H1 (cell line): ENCODE measurements around the gene AQP4. TPM values are rescaled to one million over a fixed set of nuclear protein-coding genes. Genes with fewer than 3 reads are reported as not detected.

Source experiments
- CTCF ChIA-PET: fragments of 300-600 bp; sonication (Branson Sonifier 250); formaldehyde crosslinking; loops from one replicate; lab custom pipeline; 2021; ENCODE audit not compliant: partially characterized antibody; lab: Charles Lee
- POLR2A ChIA-PET: fragments of 300-600 bp; sonication (Branson Sonifier 250); formaldehyde crosslinking; loops from one replicate; lab custom pipeline; 2021; ENCODE audit warnings: inconsistent platforms; ENCODE audit not compliant: partially characterized antibody; lab: Charles Lee
- DNase-seq, 2 experiments: peaks; one replicate each; pipeline versions ENCODE4 v3.0.0 to v3.0.0-alpha.2; 2010 to 2022; ENCODE audit warnings: low spot score in 2 of 2, low read depth in 1 of 2, mixed read lengths in 1 of 2
- FAIRE-seq: peaks from 2 replicates; lab custom pipeline; 2011; peaks lifted over from hg19 to GRCh38; lab: Jason Lieb, UNC
- H2AFZ ChIP-seq: 2 replicates; pipeline ENCODE4 v1.8.1; 2012; ENCODE audit warnings: low read length, inconsistent platforms
- H2AK5ac ChIP-seq: 2 replicates; pipeline ENCODE4 v1.6.1; 2013; ENCODE audit warnings: low read depth, low read length
- H2BK120ac ChIP-seq: replicated peaks from 2 replicates; pipeline ENCODE3; 2013; ENCODE audit warnings: low read depth, low read length, inconsistent platforms
- H2BK12ac ChIP-seq: 2 replicates; pipeline ENCODE4 v1.6.1; 2013; ENCODE audit warnings: low read depth, low read length
- H2BK15ac ChIP-seq: 2 replicates; pipeline ENCODE4 v1.6.1; 2013; ENCODE audit warnings: low read length
- H2BK20ac ChIP-seq: 2 replicates; pipeline ENCODE4 v1.6.1; 2013; ENCODE audit warnings: low read length
- H2BK5ac ChIP-seq: 2 replicates; pipeline ENCODE4 v1.6.1; 2013; ENCODE audit warnings: low read depth, low read length
- H3K14ac ChIP-seq: 2 replicates; pipeline ENCODE4 v1.6.1; 2013; ENCODE audit warnings: inconsistent platforms; ENCODE audit not compliant: insufficient read length
- H3K18ac ChIP-seq: 2 replicates; pipeline ENCODE4 v1.6.1; 2013; ENCODE audit warnings: low read length; ENCODE audit errors: extremely low read depth
- H3K23ac ChIP-seq: 2 replicates; pipeline ENCODE4 v1.6.1; 2013; ENCODE audit warnings: inconsistent platforms; ENCODE audit not compliant: insufficient read length
- H3K23me2 ChIP-seq: 2 replicates; pipeline ENCODE4 v1.6.1; 2013; ENCODE audit warnings: low read depth, low read length
- H3K27ac ChIP-seq: 2 replicates; pipeline ENCODE4 v1.6.1; 2011; ENCODE audit warnings: low read depth, low read length, inconsistent platforms
- H3K27me3 ChIP-seq, 4 experiments: replicated peaks in 1 of 4; 1 replicate in 1 of 4; 2 replicates in 3 of 4; pipeline versions ENCODE4 v1.6.1 to v1.8.1; 2011 to 2013; ENCODE audit warnings: low read length in 3 of 4, mild to moderate bottlenecking in 3 of 4, inconsistent platforms in 2 of 4, mixed read lengths in 2 of 4, moderate library complexity in 1 of 4; ENCODE audit not compliant: control insufficient read depth in 3 of 4, insufficient read depth in 3 of 4; ENCODE audit errors: extremely low read depth in 1 of 4
- H3K36me3 ChIP-seq, 4 experiments: 2 replicates each; pipeline versions ENCODE4 v1.6.1 to v1.8.1; 2011 to 2013; ENCODE audit warnings: mild to moderate bottlenecking in 4 of 4, low read length in 3 of 4, moderate library complexity in 2 of 4, control low read depth in 1 of 4, inconsistent platforms in 1 of 4; ENCODE audit not compliant: insufficient read depth in 4 of 4, control insufficient read depth in 2 of 4
- H3K4ac ChIP-seq: replicated peaks from 2 replicates; pipeline ENCODE3; 2013; ENCODE audit warnings: low read length, low read depth, mixed read lengths, inconsistent platforms; ENCODE audit not compliant: insufficient read length
- H3K4me1 ChIP-seq, 4 experiments: replicated peaks in 1 of 4; 1 replicate in 1 of 4; 2 replicates in 3 of 4; pipeline versions ENCODE4 v1.6.1 to v1.8.1; 2011 to 2013; ENCODE audit warnings: low read length in 3 of 4, inconsistent platforms in 2 of 4, mixed read lengths in 1 of 4; ENCODE audit not compliant: insufficient read depth in 4 of 4, control insufficient read depth in 3 of 4
- H3K4me2 ChIP-seq, 2 experiments: 2 replicates each; pipeline versions ENCODE4 v1.6.1 to v1.8.1; 2011 to 2013; ENCODE audit warnings: low read depth in 2 of 2, low read length in 2 of 2, control low read depth in 1 of 2, inconsistent platforms in 1 of 2, mild to moderate bottlenecking in 1 of 2; ENCODE audit not compliant: insufficient read depth in 1 of 2
- H3K4me3 ChIP-seq, 4 experiments: fragments of 200-600, 300-600 bp in 1 of 4; sonication (generic), shearing (Covaris generic), sonication (Bioruptor Twin) in 1 of 4; 2 replicates each; pipeline versions ENCODE4 v1.5.1 to v1.8.1; 2011 to 2016; ENCODE audit warnings: low read length in 4 of 4, low read depth in 3 of 4, control low read depth in 2 of 4, inconsistent platforms in 2 of 4, mild to moderate bottlenecking in 2 of 4, mixed read lengths in 1 of 4, moderate library complexity in 1 of 4; ENCODE audit not compliant: insufficient read depth in 2 of 4; ENCODE audit errors: extremely low read depth in 1 of 4
- H3K56ac ChIP-seq: replicated peaks from 2 replicates; pipeline ENCODE3; 2013; ENCODE audit warnings: low read depth, mild to moderate bottlenecking, mixed read lengths, low read length, inconsistent platforms; ENCODE audit not compliant: insufficient read length
- H3K79me1 ChIP-seq: 2 replicates; pipeline ENCODE4 v1.6.1; 2013; ENCODE audit warnings: low read depth, low read length, control low read depth
- H3K79me2 ChIP-seq, 2 experiments: 2 replicates each; pipeline versions ENCODE4 v1.6.1 to v1.8.1; 2012 to 2013; ENCODE audit warnings: low read length in 2 of 2, mild to moderate bottlenecking in 2 of 2, inconsistent platforms in 1 of 2; ENCODE audit not compliant: insufficient read depth in 2 of 2, control insufficient read depth in 1 of 2
- H3K9ac ChIP-seq, 4 experiments: replicated peaks in 1 of 4; 1 replicate in 1 of 4; 2 replicates in 3 of 4; pipeline versions ENCODE4 v1.6.1 to v1.8.1; 2011 to 2013; ENCODE audit warnings: low read depth in 3 of 4, low read length in 3 of 4, control low read depth in 2 of 4, mild to moderate bottlenecking in 2 of 4, moderate library complexity in 2 of 4, inconsistent platforms in 1 of 4; ENCODE audit errors: extremely low read depth in 1 of 4
- H3K9me3 ChIP-seq, 2 experiments: 2 replicates each; pipeline versions ENCODE4 v1.6.1 to v1.8.1; 2012 to 2013; ENCODE audit warnings: mild to moderate bottlenecking in 2 of 2, moderate library complexity in 2 of 2, control low read depth in 1 of 2, inconsistent platforms in 1 of 2, low read depth in 1 of 2, low read length in 1 of 2, mixed read lengths in 1 of 2; ENCODE audit not compliant: insufficient read depth in 2 of 2
- H4K20me1 ChIP-seq, 2 experiments: replicated peaks in 1 of 2; 2 replicates each; pipeline versions ENCODE3 to v1.8.1; 2011 to 2013; ENCODE audit warnings: inconsistent platforms in 2 of 2, low read length in 2 of 2, mild to moderate bottlenecking in 1 of 2; ENCODE audit not compliant: insufficient read depth in 2 of 2, control insufficient read depth in 1 of 2
- H4K5ac ChIP-seq: 2 replicates; pipeline ENCODE4 v1.6.1; 2013; ENCODE audit warnings: low read length, low read depth, mixed read lengths, inconsistent platforms; ENCODE audit not compliant: insufficient read length
- H4K8ac ChIP-seq: 2 replicates; pipeline ENCODE4 v1.8.0; 2013; ENCODE audit warnings: mild to moderate bottlenecking, moderate library complexity, low read length, inconsistent platforms; ENCODE audit not compliant: insufficient read depth; ENCODE audit errors: extremely low read depth
- H4K91ac ChIP-seq: replicated peaks from 2 replicates; pipeline ENCODE3; 2013; ENCODE audit warnings: low read length, mixed read lengths, inconsistent platforms; ENCODE audit not compliant: insufficient read length
- CBX8 ChIP-seq: fragments of 300-800, 300-1000 bp; sonication (generic); IDR thresholded peaks from 2 replicates; pipeline ENCODE4 v1.7.1; 2016; ENCODE audit warnings: low read depth, low read length, borderline replicate concordance
- CEBPB ChIP-seq: IDR thresholded peaks from 2 replicates; pipeline ENCODE4 v1.6.1; 2012; ENCODE audit warnings: low read depth, low read length
- CHD1 ChIP-seq: IDR thresholded peaks from 2 replicates; pipeline ENCODE4 v1.6.1; 2012; ENCODE audit warnings: low read depth, low read length, improper control_type of control experiment
- CREB1 ChIP-seq: IDR thresholded peaks from 2 replicates; pipeline ENCODE4 v1.6.1; 2012; ENCODE audit warnings: inconsistent platforms
- EGR1 ChIP-seq: IDR thresholded peaks from 2 replicates; pipeline ENCODE4 v1.6.1; 2011; ENCODE audit warnings: low read depth, low read length, borderline replicate concordance
- KDM4A ChIP-seq: IDR thresholded peaks from one replicate; pipeline ENCODE4 v1.7.1; 2012; ENCODE audit warnings: low read depth, mild to moderate bottlenecking, moderate library complexity, low read length, inconsistent platforms; ENCODE audit not compliant: severe bottlenecking
- RAD21 ChIP-seq, 2 experiments: IDR thresholded peaks in 1 of 2; conservative IDR thresholded peaks in 1 of 2; 2 replicates each; pipeline ENCODE4 v1.6.1; 2011; ENCODE audit warnings: low read depth in 2 of 2, low read length in 2 of 2, improper control_type of control experiment in 1 of 2, inconsistent platforms in 1 of 2, mild to moderate bottlenecking in 1 of 2, moderate library complexity in 1 of 2
- RBBP5 ChIP-seq: IDR thresholded peaks from 2 replicates; pipeline ENCODE4 v1.7.1; 2012; ENCODE audit warnings: low read depth, mild to moderate bottlenecking, inconsistent platforms, low read length, moderate library complexity, borderline replicate concordance
- SP1 ChIP-seq: IDR thresholded peaks from 2 replicates; pipeline ENCODE4 v1.6.1; 2011; ENCODE audit warnings: low read depth, low read length
- SUZ12 ChIP-seq: fragments of 200-600 bp; sonication (generic); IDR thresholded peaks from 2 replicates; pipeline ENCODE4 v1.6.1; 2012; ENCODE audit warnings: mild to moderate bottlenecking, inconsistent platforms, low read length, moderate library complexity, mixed read lengths
- TAF7 ChIP-seq: optimal IDR thresholded peaks from 2 replicates; pipeline ENCODE3; 2011; ENCODE audit warnings: low read depth, mild to moderate bottlenecking, inconsistent platforms, low read length, moderate library complexity, borderline replicate concordance
- WGBS, 2 experiments: shearing (Covaris generic) in 1 of 2; methylation state at CpG; one replicate each; pipeline versions ENCODE4 v1.1.6 to v1.1.7; 2013 to 2015; ENCODE audit warnings: low lambda C conversion rate in 2 of 2, mixed read lengths in 2 of 2, inconsistent platforms in 1 of 2, low coverage in 1 of 2, missing lambda C conversion rate in 1 of 2; ENCODE audit not compliant: insufficient replicate concordance in 2 of 2, insufficient coverage in 1 of 2, insufficient read length in 1 of 2; ENCODE audit errors: extremely low coverage in 1 of 2, missing lambda C conversion rate in 1 of 2; 5-methylcytosine and 5-hydroxymethylcytosine counted together
- polyA plus RNA-seq, 7 experiments: library from polyadenylated mRNA; depleted of rRNA in 3 of 7; stranded (reverse) in 5 of 7; unstranded in 2 of 7; fragments of >200 nt in 5 of 7; fragments of 200-250 nt in 2 of 7; gene quantifications; 1 replicate in 5 of 7; 2 replicates in 1 of 7; 4 replicates in 1 of 7; pipeline versions ENCODE4 v1.2.1 to v1.2.3, GENCODE V29; 2011 to 2013; ENCODE audit warnings: missing spikeins in 2 of 7, mixed read lengths in 2 of 7
- total RNA-seq: library from RNA; stranded (reverse); fragmentation: NEBNext Ultra II Directional; extraction: Animal tissue kit (Norgen Biotek cat#: 25700); gene quantifications from 2 replicates; pipeline ENCODE4 v1.2.1, GENCODE V29; 2021
- TF ChIP-seq, protein P1 (sequence below): IDR thresholded peaks from 2 replicates; pipeline ENCODE4 v1.6.1; 2012; ENCODE audit warnings: low read length, inconsistent platforms

AQP4 gene
- total and polyA plus RNA-seq, 2 of the 8 experiments (the other 6 are each of a cell fraction or from before 2014, with no cell fraction given) = 2.2 to 2.8 TPM

DNA sequence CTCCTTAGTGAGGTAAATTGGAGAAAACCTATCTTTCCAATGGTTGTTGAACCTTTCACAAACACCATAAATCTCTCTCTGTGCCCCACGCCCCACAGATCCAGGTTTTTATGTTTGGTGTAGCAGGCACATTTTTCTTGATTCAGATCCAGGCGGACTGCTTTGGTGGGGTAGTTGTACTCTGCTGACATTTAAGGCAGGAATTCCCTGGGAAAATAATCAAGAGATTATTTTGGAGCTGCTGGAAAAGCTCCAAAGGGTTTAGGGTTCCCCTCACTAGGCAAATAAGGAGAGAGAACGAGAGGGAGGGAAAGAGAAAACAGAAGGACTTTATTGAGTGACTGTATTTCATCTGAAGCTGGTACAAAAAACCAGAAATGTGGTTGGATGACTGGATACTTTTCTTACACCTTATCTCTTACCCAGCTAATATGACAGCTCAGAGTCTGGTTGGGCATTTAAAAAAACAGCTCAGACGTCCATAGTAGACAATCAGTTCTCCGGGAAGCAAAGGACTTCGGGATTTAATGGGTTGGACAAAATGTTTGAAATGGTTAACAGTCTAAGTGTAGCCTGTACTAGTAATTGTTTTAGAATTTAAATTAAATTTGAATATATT is 3.6 kb upstream of the AQP4 start:
- POLR2A ChIA-PET = no interaction called here
- TF ChIP-seq CHD1 (no peak), SUZ12 (no peak), SP1 (no peak), RBBP5 (no peak), TAF7 (no peak), RAD21 (IDR thresholded peaks at IDR 0.05 in 1 of 2, conservative IDR thresholded peaks at IDR 0.05 in 1 of 2; ENCODE audit: low read depth in 2 of 2, low read length in 2 of 2) (no peak), CREB1 (no peak), CBX8 (no peak), CEBPB (no peak), EGR1 (no peak), KDM4A (no peak)
- TF ChIP-seq, protein P1, sequence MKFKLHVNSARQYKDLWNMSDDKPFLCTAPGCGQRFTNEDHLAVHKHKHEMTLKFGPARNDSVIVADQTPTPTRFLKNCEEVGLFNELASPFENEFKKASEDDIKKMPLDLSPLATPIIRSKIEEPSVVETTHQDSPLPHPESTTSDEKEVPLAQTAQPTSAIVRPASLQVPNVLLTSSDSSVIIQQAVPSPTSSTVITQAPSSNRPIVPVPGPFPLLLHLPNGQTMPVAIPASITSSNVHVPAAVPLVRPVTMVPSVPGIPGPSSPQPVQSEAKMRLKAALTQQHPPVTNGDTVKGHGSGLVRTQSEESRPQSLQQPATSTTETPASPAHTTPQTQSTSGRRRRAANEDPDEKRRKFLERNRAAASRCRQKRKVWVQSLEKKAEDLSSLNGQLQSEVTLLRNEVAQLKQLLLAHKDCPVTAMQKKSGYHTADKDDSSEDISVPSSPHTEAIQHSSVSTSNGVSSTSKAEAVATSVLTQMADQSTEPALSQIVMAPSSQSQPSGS = no peak

More for the DNA sequence above, 3.6 kb upstream of the AQP4 start:
- no peaks in the 10 kb centered on the region for H3K79me2 ChIP-seq
- no peak overlapping the region for H3K9ac ChIP-seq
- FAIRE-seq (no peak), DNase-seq (no peak)
- no peaks in the 10 kb centered on the region for H4K20me1 ChIP-seq
- H2AK5ac ChIP-seq = no peak overlapping the region
- H2AFZ ChIP-seq = no peak overlapping the region
- no peak overlapping the region for H2BK20ac ChIP-seq
- H2BK15ac ChIP-seq = no peak overlapping the region
- H3K9me3 ChIP-seq = no peaks in the 10 kb centered on the region
- H3K4me2 ChIP-seq = no peak overlapping the region
- H3K4ac ChIP-seq = no peak overlapping the region
- H3K23ac ChIP-seq = no peak overlapping the region
- H2BK12ac ChIP-seq = no peak overlapping the region
- H3K18ac ChIP-seq = no peak overlapping the region
- 86% methylated on average over 6 of the region's 6 CpGs; no CpG with 5 or more reads in 1 of the 2 experiments for WGBS, 2 experiments
- H2BK120ac ChIP-seq = no peak overlapping the region
- no peaks in the 10 kb centered on the region; the same call in 1 of the 2 replicates for H3K23me2 ChIP-seq
- no peak overlapping the region for H3K4me3 ChIP-seq
- no peak overlapping the region for H3K27ac ChIP-seq
- H4K8ac ChIP-seq = no peak overlapping the region
- no peak overlapping the region for H3K14ac ChIP-seq
- peaks cover 1 to 9% (median 4%) of the 10 kb centered on the region in 4 experiments; a peak in 6 of 7 replicates for H3K4me1 ChIP-seq
- H3K36me3 ChIP-seq = no peaks in the 10 kb centered on the region
- CTCF ChIA-PET = interaction anchor here (1.7 kb wide), 1 partner anchor 12 kb away, joined by 3 read pairs; no protein-coding TSS in a partner anchor
- H3K79me1 ChIP-seq = no peaks in the 10 kb centered on the region
- H4K91ac ChIP-seq = no peak overlapping the region
- H3K56ac ChIP-seq = no peak overlapping the region
- no peak overlapping the region for H4K5ac ChIP-seq
- 0 out of 7 replicates have a peak, but pooled peaks cover 0 to 1% (median 0%) of the 10 kb centered on the region in 4 experiments for H3K27me3 ChIP-seq
- H2BK5ac ChIP-seq = no peak overlapping the region
